Measurements from ENCODE around the gene ATP1B4.

- no peak for TF ChIP-seq CTCF (IDR thresholded peaks at IDR 0.05; ENCODE audit: low read depth, low read length, poor library complexity, severe bottlenecking)
- no peak for TF ChIP-seq EZH2phosphoT487 (IDR thresholded peaks at IDR 0.05; ENCODE audit: borderline replicate concordance, low read length)
Measured at GRCh38 chrX:120402369-120402768, 40.5 kb downstream of the ATP1B4 start.

Measured in DOHH2 (cell line).